PC-9 (cell line): ENCODE measurements around the gene EIF2D. TPM values are rescaled to one million over a fixed set of nuclear protein-coding genes. Genes with fewer than 3 reads are reported as not detected.

Experiments
- BruUV-seq: library from RNA; stranded (reverse); fragments of 400-500 nt; replicated peaks from 2 replicates; lab custom pipeline; 2021; lab: Mats Ljungman, UMichigan
- CTCF ChIA-PET: fragments of 300-600 bp; sonication (Branson Sonifier 250); formaldehyde crosslinking; loops from one replicate; lab custom pipeline; 2022; ENCODE audit warnings: antibody characterized with exemption; lab: Charles Lee
- POLR2A ChIA-PET: fragments of 300-600 bp; sonication (Branson Sonifier 250); formaldehyde crosslinking; loops from one replicate; lab custom pipeline; 2022; ENCODE audit warnings: antibody characterized with exemption; ENCODE audit not compliant: unreplicated experiment; lab: Charles Lee
- DNase-seq, 2 experiments: peaks; one replicate each; pipeline versions ENCODE4 v3.0.0 to v3.0.0-alpha.2; 2015 to 2022; ENCODE audit warnings: mixed read lengths in 1 of 2
- H2AFZ ChIP-seq: fragments of 200-600 bp; sonication (generic); 2 replicates; pipeline ENCODE4 v1.8.1; 2017; ENCODE audit warnings: antibody characterized with exemption
- H3F3A ChIP-seq: fragments of 200-600 bp; sonication (generic); 2 replicates; pipeline ENCODE4 v1.8.1; 2017; ENCODE audit warnings: antibody characterized with exemption, mild to moderate bottlenecking, low read depth; ENCODE audit not compliant: insufficient read depth
- H3K27ac ChIP-seq: fragments of 200-600 bp; sonication (generic); 2 replicates; pipeline ENCODE4 v1.6.1; 2016; ENCODE audit warnings: mixed run types
- H3K27me3 ChIP-seq: fragments of 200-600 bp; sonication (generic); 2 replicates; pipeline ENCODE4 v1.6.1; 2016; ENCODE audit warnings: low read depth, mixed run types; ENCODE audit not compliant: insufficient read depth
- H3K36me3 ChIP-seq: fragments of 200-600 bp; sonication (generic); 2 replicates; pipeline ENCODE4 v1.6.1; 2016; ENCODE audit warnings: low read depth, mixed run types
- H3K4me1 ChIP-seq: fragments of 200-600 bp; sonication (generic); replicated peaks from 2 replicates; pipeline ENCODE4 v1.6.1; 2016; ENCODE audit warnings: mixed run types; ENCODE audit not compliant: insufficient read depth
- H3K4me2 ChIP-seq: fragments of 200-600 bp; sonication (generic); 2 replicates; pipeline ENCODE4 v1.6.1; 2017; ENCODE audit warnings: mixed run types
- H3K4me3 ChIP-seq: fragments of 200-600 bp; sonication (generic); 2 replicates; pipeline ENCODE4 v1.6.1; 2016; ENCODE audit warnings: mixed run types
- H3K79me2 ChIP-seq: fragments of 200-600 bp; sonication (generic); 2 replicates; pipeline ENCODE4 v1.6.1; 2017; ENCODE audit warnings: low read depth, mixed run types
- H3K9me2 ChIP-seq: fragments of 200-600 bp; sonication (generic); 2 replicates; pipeline ENCODE4 v1.8.1; 2017; ENCODE audit warnings: mild to moderate bottlenecking; ENCODE audit not compliant: insufficient read depth
- H3K9me3 ChIP-seq: fragments of 200-600 bp; sonication (generic); 2 replicates; pipeline ENCODE4 v1.8.1; 2016; ENCODE audit warnings: low read depth; ENCODE audit not compliant: insufficient read depth
- H4K20me1 ChIP-seq: fragments of 200-600 bp; sonication (generic); 2 replicates; pipeline ENCODE4 v1.8.1; 2017; ENCODE audit not compliant: insufficient read depth
- CTCF ChIP-seq: fragments of 200-600 bp; sonication (generic); conservative IDR thresholded peaks from 2 replicates; pipeline ENCODE4 v1.6.1; 2017; ENCODE audit warnings: mixed run types, antibody characterized with exemption, mild to moderate bottlenecking, moderate library complexity
- EZH2 ChIP-seq: fragments of 200-600 bp; sonication (generic); IDR thresholded peaks from 2 replicates; pipeline ENCODE4 v1.8.0; 2017; ENCODE audit warnings: antibody characterized with exemption, low read depth
- intact Hi-C: fragments of 100-400 bp; cut with micrococcal nuclease; formaldehyde crosslinking; loops from one replicate; pipeline ENCODE4 v1.10.0; 2022; ENCODE audit not compliant: unreplicated experiment
- total RNA-seq: library from RNA; stranded (reverse); gene quantifications from 2 replicates; pipeline ENCODE4 v1.2.3, GENCODE V29; 2021

EIF2D gene
- total RNA-seq, 1 experiment from 2014 or later, result 59.0 TPM

DNA sequence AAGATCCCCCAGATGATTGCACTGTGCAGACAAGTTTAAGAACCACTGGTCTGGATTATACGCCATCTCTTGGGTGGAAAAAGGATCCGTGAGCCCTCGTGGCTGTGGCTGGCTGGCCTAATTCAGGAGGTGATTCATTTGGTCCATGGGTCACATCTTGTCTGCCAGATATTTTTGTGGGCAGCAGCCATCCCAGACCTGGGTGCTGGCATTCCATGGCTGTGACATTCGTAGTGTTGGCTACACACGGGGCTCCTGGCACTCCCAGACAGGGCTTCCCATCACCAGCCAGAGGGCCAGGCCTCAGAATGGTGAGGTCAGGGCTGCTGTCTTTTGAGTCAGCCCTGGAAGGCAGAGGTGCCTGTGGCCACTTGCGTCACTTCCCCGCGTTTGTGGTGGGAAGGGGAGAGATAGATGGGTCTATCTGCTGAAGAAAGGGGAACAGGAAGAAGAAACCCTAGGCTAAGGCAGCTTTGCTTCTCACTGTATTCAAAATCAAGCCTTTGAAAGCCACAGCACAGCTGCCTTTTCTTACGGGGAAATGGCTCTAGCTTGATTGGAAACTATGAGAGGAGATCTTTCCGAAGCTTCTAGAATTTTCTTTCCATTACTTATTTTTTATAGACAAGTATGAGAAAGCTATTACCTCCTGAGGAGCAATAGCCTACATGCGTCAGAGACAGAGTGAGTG is 32.4 kb downstream of the EIF2D start:
- Histone ChIP-seq H3K4me1 (peaks cover 10% of the 10 kb centered on the region; the same call in 1 of the 2 replicates), H3K4me3 (no peak overlapping the region), H3K27ac (no peak overlapping the region), H4K20me1 (no peaks in the 10 kb centered on the region), H3K9me2 (no peaks in the 10 kb centered on the region), H2AFZ (no peak overlapping the region), H3F3A (no peaks in the 10 kb centered on the region), H3K79me2 (no peaks in the 10 kb centered on the region), H3K36me3 (no peaks in the 10 kb centered on the region), H3K27me3 (no peaks in the 10 kb centered on the region), H3K4me2 (no peak overlapping the region), H3K9me3 (no peaks in the 10 kb centered on the region)
- ChIA-PET CTCF (no interaction called here), POLR2A (no interaction called here)
- TF ChIP-seq EZH2 (no peak), CTCF (no peak)
- no TSS peak for BruUV-seq
- intact Hi-C loops, result loop anchor here (5.0 kb wide), 1 partner anchor 38 kb away; no protein-coding TSS in a partner anchor
- peak in 1 of 2 experiments; percentile 52 for DNase-seq

- no TSS peak for BruUV-seq
- no peaks in the 10 kb centered on the region for H3K79me2 ChIP-seq
- H3K27me3 ChIP-seq, result no peaks in the 10 kb centered on the region
- H4K20me1 ChIP-seq, result no peaks in the 10 kb centered on the region
- TF ChIP-seq CTCF, result no peak
- TF ChIP-seq EZH2, result no peak
- H3K9me3 ChIP-seq, result no peaks in the 10 kb centered on the region
- H2AFZ ChIP-seq, result no peak overlapping the region
- no peaks in the 10 kb centered on the region for H3F3A ChIP-seq
- no peak overlapping the region for H3K27ac ChIP-seq
- H3K36me3 ChIP-seq, result no peaks in the 10 kb centered on the region
- peaks cover 10% of the 10 kb centered on the region; the same call in 1 of the 2 replicates for H3K4me1 ChIP-seq
- CTCF ChIA-PET, result interaction anchor here (0.7 kb wide), 1 partner anchor 83 kb away, joined by 3 read pairs; no protein-coding TSS in a partner anchor
- intact Hi-C loops, result no loop called here
- no peaks in the 10 kb centered on the region for H3K9me2 ChIP-seq
- H3K4me3 ChIP-seq, result no peak overlapping the region
- H3K4me2 ChIP-seq, result no peak overlapping the region
- DNase-seq, result no peak
- POLR2A ChIA-PET, result no interaction called here
Observed at GRCh38 chr1:206578978-206579374, 33.3 kb downstream of the EIF2D start.

DNA sequence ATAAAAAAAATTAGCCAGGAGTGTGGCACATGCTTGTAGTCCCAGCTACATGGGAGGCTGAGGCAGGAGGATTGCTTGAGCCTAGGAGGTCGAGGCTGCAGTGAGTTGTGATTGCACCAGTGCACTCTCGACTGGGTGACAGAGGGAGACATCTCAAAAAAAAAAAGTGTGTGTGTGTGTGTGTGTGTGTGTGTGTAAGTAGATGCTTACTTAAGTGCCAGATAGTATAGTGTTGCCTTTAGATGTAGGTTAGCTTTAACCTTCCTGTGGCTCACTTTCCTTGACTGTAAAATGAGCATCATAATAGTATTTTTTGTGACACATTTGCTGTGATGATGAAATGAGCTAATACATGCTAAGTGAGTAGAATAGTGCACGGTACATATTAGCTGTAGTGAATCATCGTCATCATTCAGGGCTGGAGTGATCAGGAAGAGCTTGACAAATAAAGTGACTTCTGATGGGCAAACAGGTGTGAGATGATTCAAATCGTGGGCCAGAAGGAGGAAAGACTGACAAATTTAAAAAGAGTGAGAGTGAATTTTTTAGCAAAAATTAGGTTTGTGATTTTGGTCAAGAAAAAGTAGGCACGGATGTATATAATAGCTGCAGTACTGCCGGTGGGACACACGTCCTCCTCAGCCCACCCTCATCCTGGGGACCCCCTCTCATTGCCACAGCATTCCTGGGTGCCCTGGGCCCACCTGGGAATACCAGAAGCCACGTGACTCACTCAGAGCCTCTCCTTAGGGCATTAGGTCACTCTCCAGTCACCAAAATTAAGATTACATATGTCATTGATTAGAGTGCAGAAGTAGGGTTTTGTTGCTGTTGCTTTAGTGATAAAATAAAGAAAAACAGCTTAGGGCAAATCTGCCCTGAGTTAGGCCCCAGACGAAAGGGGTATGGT is 33.9 kb downstream of the EIF2D start:
- no peaks in the 10 kb centered on the region for H4K20me1 ChIP-seq
- no peaks in the 10 kb centered on the region for H3F3A ChIP-seq
- no peak overlapping the region for H2AFZ ChIP-seq
- H3K27ac ChIP-seq, result no peak overlapping the region
- TF ChIP-seq CTCF (no peak), EZH2 (no peak)
- intact Hi-C loops, result no loop called here
- no peaks in the 10 kb centered on the region for H3K9me2 ChIP-seq
- no peak overlapping the region for H3K4me3 ChIP-seq
- H3K4me2 ChIP-seq, result no peak overlapping the region
- no peaks in the 10 kb centered on the region for H3K36me3 ChIP-seq
- H3K79me2 ChIP-seq, result no peaks in the 10 kb centered on the region
- no peaks in the 10 kb centered on the region for H3K9me3 ChIP-seq
- peak in 1 of 2 experiments; percentile 48 for DNase-seq
- POLR2A ChIA-PET, result interaction anchor here (0.7 kb wide), 1 partner anchor 317 kb away, joined by 8 read pairs; no protein-coding TSS in a partner anchor
- H3K4me1 ChIP-seq, result peaks cover 10% of the 10 kb centered on the region; the same call in 1 of the 2 replicates
- CTCF ChIA-PET, result interaction anchor here (0.7 kb wide), 1 partner anchor 83 kb away, joined by 3 read pairs; no protein-coding TSS in a partner anchor
- H3K27me3 ChIP-seq, result no peaks in the 10 kb centered on the region
- no TSS peak for BruUV-seq
